ENCODE measurements around the gene ZSWIM6. TPM values are rescaled to one million over a fixed set of nuclear protein-coding genes. Genes with fewer than 3 reads are reported as not detected.
A peak's percentile ranks its signal among the peaks of the same experiment; 100 is the strongest.

ZSWIM6 gene
- total RNA-seq, 1 donor from 2014 or later: 40.1 TPM

DNA sequence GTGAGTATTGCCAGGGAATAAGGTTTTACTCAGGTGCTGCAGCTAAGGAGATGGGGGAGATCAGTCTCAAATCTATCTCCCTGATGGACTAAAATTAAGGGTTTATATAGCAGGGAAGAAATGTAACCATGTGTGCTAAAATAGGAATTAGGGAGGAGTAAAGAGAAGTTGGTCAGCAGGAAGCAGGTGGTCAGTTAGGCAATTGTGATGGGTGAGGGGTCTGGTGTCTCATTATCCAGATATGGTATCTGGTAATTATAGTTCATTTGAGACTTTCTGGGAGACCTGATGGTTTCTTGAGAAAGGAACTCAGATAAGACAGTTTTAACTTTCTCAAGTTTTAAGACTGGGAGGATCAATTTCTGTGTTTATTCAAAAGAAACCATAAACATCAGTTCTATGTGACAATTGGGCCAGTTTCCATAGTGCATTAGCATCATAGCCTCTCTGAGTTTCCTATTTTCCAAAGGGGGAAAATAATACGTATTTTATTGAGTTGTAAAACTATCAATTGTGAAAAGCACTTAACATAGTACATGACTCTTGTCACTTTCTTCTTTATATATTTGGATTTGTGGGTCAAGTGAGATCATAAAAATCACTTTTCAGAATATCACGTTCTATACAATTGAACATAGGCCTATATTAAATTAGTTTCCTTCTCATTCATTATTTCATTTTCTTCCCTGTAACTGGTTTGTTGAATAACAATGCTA is 115.9 kb downstream of the ZSWIM6 start:
- Histone ChIP-seq H3K4me3 (ENCODE audit: insufficient read depth, low read depth, low read length) (no peak overlapping the region), H3K4me1 (ENCODE audit: insufficient read depth, low read length) (peaks cover 22% of the 10 kb centered on the region), H3K9me3 (ENCODE audit: insufficient read depth, low read depth, low read length) (peaks cover 3% of the 10 kb centered on the region), H4K20me1 (ENCODE audit: insufficient read depth, low read length) (peaks cover 29% of the 10 kb centered on the region), H3K27ac (ENCODE audit: low read depth, low read length) (no peak overlapping the region), H3K27me3 (ENCODE audit: insufficient read depth, low read length) (no peaks in the 10 kb centered on the region), H3K36me3 (ENCODE audit: insufficient read depth, low read length) (no peaks in the 10 kb centered on the region), H3K9ac (ENCODE audit: low read length) (no peak overlapping the region), H3K79me2 (ENCODE audit: insufficient read depth, low read length) (peaks cover 83% of the 10 kb centered on the region), H2AFZ (ENCODE audit: low read depth, low read length) (no peak overlapping the region), H3K4me2 (ENCODE audit: low read length) (no peak overlapping the region)
- TF ChIP-seq EZH2 (IDR thresholded peaks at IDR 0.05; ENCODE audit: insufficient read depth, low read length): no peak
- TF ChIP-seq CTCF (IDR thresholded peaks at IDR 0.05; ENCODE audit: insufficient read depth, low read depth, low read length): no peak
- Mint-ChIP-seq H3K27me3 (ENCODE audit: low read depth, unreplicated experiment) (no peaks in the 10 kb centered on the region), H3K36me3 (ENCODE audit: low read depth, unreplicated experiment) (peaks cover 10% of the 10 kb centered on the region), H3K27ac (ENCODE audit: unreplicated experiment) (no peak overlapping the region), H3K4me1 (ENCODE audit: low read depth, unreplicated experiment) (peaks cover 31% of the 10 kb centered on the region), H3K4me3 (ENCODE audit: unreplicated experiment) (no peak overlapping the region), H3K9me3 (ENCODE audit: unreplicated experiment) (peaks cover 6% of the 10 kb centered on the region)
- no peak for FAIRE-seq
- DNase-seq (ENCODE audit: low read depth): no peak

- no peak overlapping the region for H3K4me3 ChIP-seq (ENCODE audit: insufficient read depth, low read depth, low read length)
- peaks cover 22% of the 10 kb centered on the region for H3K4me1 ChIP-seq (ENCODE audit: insufficient read depth, low read length)
- Mint-ChIP-seq H3K4me3 (ENCODE audit: unreplicated experiment) (no peak overlapping the region), H3K27me3 (ENCODE audit: low read depth, unreplicated experiment) (no peaks in the 10 kb centered on the region), H3K4me1 (ENCODE audit: low read depth, unreplicated experiment) (peaks cover 31% of the 10 kb centered on the region), H3K9me3 (ENCODE audit: unreplicated experiment) (peaks cover 6% of the 10 kb centered on the region), H3K36me3 (ENCODE audit: low read depth, unreplicated experiment) (peaks cover 10% of the 10 kb centered on the region), H3K27ac (ENCODE audit: unreplicated experiment) (peak overlapping the region; percentile 95)
- no peaks in the 10 kb centered on the region for H3K36me3 ChIP-seq (ENCODE audit: insufficient read depth, low read length)
- peak; percentile 98 for FAIRE-seq
- peak overlapping the region; percentile 48 for H3K9ac ChIP-seq (ENCODE audit: low read length)
- TF ChIP-seq CTCF (IDR thresholded peaks at IDR 0.05; ENCODE audit: insufficient read depth, low read depth, low read length): no peak
- TF ChIP-seq EZH2 (IDR thresholded peaks at IDR 0.05; ENCODE audit: insufficient read depth, low read length): no peak
- H2AFZ ChIP-seq (ENCODE audit: low read depth, low read length): no peak overlapping the region
- H3K79me2 ChIP-seq (ENCODE audit: insufficient read depth, low read length): peaks cover 86% of the 10 kb centered on the region
- H3K27ac ChIP-seq (ENCODE audit: low read depth, low read length): peak overlapping the region; percentile 83
- H4K20me1 ChIP-seq (ENCODE audit: insufficient read depth, low read length): peaks cover 26% of the 10 kb centered on the region
- H3K9me3 ChIP-seq (ENCODE audit: insufficient read depth, low read depth, low read length): peaks cover 3% of the 10 kb centered on the region
- no peaks in the 10 kb centered on the region for H3K27me3 ChIP-seq (ENCODE audit: insufficient read depth, low read length)
- peak; percentile 98 for DNase-seq (ENCODE audit: low read depth)
- peak overlapping the region; percentile 69 for H3K4me2 ChIP-seq (ENCODE audit: low read length)
Observed at GRCh38 chr5:61449804-61450492, 117.9 kb downstream of the ZSWIM6 start.
